ENCODE results near the gene LRPAP1. TPM values are rescaled to one million over a fixed set of nuclear protein-coding genes. Genes with fewer than 3 reads are reported as not detected.
A peak's percentile ranks its signal among the peaks of the same experiment; 100 is the strongest.
"Not testable (repeated sequence)": the region's sequence is repeated elsewhere in the genome, so short reads cannot be mapped to it uniquely, and the experiment has no call there.

The LRPAP1 gene
- total RNA-seq, 6 experiments from 2014 or later = 130 to 175 (median 161) TPM

DNA sequence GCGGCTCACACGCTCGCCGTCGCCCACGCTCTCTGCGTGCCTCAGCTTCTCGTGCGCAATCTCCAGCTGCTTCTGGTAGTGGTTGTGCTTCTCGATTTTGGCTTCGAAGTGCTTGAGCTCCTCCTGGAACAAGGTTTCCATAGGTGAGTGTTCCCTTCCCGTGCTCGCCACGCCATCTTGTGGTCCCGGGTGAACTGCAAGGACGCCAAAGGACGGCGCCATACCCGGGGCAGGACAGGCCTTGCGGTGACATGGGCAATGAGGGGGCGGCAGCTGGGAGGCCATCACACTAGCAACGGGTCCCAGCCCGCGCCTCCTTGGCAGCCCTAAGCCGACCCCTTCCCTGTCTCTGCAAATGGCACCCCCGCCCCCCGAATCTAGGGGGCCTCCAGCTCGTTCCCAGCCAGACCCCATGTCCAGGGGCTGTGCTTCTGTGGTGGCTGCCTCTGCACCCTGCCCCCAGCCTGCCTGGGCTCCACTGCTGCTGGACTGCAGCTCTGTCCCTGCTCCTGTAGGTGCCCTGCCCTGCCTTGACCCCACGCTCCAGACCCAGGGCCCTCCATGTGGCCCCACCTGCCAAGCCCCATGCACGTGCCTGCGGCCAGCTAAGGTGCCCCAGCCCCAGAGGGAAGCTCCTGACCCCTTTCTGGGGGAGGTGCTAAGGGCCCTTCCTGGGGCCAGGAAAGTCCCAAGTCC is 17.3 kb downstream of the LRPAP1 start:
- H3K4me3 Mint-ChIP-seq = no peak overlapping the region
- 0 out of 2 replicates have a peak, but pooled peaks cover 3% of the 10 kb centered on the region for H3K27me3 Mint-ChIP-seq (ENCODE audit: insufficient read depth)
- H3K36me3 Mint-ChIP-seq (ENCODE audit: low read depth) = peaks cover 36% of the 10 kb centered on the region
- no peaks in the 10 kb centered on the region for H3K4me1 Mint-ChIP-seq (ENCODE audit: low read depth)
- DNase-seq = no peak
- TF ChIP-seq, protein P1, sequence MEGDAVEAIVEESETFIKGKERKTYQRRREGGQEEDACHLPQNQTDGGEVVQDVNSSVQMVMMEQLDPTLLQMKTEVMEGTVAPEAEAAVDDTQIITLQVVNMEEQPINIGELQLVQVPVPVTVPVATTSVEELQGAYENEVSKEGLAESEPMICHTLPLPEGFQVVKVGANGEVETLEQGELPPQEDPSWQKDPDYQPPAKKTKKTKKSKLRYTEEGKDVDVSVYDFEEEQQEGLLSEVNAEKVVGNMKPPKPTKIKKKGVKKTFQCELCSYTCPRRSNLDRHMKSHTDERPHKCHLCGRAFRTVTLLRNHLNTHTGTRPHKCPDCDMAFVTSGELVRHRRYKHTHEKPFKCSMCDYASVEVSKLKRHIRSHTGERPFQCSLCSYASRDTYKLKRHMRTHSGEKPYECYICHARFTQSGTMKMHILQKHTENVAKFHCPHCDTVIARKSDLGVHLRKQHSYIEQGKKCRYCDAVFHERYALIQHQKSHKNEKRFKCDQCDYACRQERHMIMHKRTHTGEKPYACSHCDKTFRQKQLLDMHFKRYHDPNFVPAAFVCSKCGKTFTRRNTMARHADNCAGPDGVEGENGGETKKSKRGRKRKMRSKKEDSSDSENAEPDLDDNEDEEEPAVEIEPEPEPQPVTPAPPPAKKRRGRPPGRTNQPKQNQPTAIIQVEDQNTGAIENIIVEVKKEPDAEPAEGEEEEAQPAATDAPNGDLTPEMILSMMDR (IDR thresholded peaks at IDR 0.05) = peak; percentile 36; the same call in 1 of the 2 replicates
- no peaks in the 10 kb centered on the region for H3K9me3 Mint-ChIP-seq
- no peak overlapping the region for H3K27ac Mint-ChIP-seq

DNA sequence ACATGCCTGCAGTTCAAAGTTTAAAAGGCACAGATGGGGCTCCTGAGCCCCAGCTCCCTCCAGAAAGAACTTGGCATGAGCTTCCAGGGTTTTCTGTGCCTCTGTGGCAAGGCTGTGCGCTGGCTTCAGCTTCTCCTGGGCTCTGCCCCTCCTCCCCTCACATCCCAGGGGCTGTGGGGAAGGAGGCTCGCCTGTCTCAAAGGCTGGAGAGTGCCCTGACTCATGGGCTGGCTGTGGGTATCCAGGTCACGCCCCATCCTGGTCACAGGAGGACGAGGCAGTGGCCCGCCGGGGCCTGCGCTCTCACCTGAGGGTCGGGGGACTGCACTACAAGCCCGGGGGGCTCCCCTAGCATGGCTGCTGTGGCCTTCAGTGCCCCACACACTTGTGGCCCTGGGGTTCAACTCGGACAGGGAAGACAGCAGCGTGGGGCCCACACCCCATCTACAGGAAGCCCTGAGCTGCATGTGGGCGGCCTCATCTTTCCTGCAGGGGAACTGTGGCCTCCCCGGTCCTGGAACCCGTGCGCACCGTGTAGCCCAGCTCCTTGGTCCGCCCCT is 17.9 kb downstream of the LRPAP1 start:
- Mint-ChIP-seq H3K27me3 (ENCODE audit: insufficient read depth) (0 out of 2 replicates have a peak, but pooled peaks cover 3% of the 10 kb centered on the region), H3K27ac (no peak overlapping the region), H3K9me3 (no peaks in the 10 kb centered on the region), H3K36me3 (ENCODE audit: low read depth) (peaks cover 40% of the 10 kb centered on the region), H3K4me1 (ENCODE audit: low read depth) (no peaks in the 10 kb centered on the region), H3K4me3 (no peak overlapping the region)
- DNase-seq = no peak
- TF ChIP-seq, protein P1 (IDR thresholded peaks at IDR 0.05) = no peak

DNA sequence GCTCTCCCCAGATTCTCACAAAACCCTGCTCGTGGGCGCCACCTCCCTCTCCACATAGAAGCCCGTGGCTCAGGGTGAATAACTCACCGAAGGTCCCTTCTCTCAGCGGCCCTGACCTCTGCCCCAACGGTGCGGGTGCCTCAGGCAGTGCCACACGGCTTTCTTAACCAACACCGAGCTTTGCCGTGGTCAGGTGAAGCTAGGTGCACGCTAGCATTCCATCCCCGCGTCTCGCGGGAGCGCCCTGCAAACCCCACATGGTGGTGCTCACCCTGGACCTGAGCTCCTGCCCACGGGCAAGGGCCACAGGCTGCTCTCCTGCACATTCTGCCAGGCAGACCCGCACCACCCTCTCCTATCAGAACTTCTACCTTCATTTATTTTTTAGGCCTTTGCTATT is 18.4 kb downstream of the LRPAP1 start:
- no peaks in the 10 kb centered on the region for H3K9me3 Mint-ChIP-seq
- H3K27me3 Mint-ChIP-seq (ENCODE audit: insufficient read depth) = 0 out of 2 replicates have a peak, but pooled peaks cover 3% of the 10 kb centered on the region
- no peak for DNase-seq
- H3K27ac Mint-ChIP-seq = no peak overlapping the region
- peaks cover 42% of the 10 kb centered on the region for H3K36me3 Mint-ChIP-seq (ENCODE audit: low read depth)
- TF ChIP-seq, protein P1 (IDR thresholded peaks at IDR 0.05) = no peak
- H3K4me3 Mint-ChIP-seq = no peak overlapping the region
- H3K4me1 Mint-ChIP-seq (ENCODE audit: low read depth) = no peaks in the 10 kb centered on the region

DNA sequence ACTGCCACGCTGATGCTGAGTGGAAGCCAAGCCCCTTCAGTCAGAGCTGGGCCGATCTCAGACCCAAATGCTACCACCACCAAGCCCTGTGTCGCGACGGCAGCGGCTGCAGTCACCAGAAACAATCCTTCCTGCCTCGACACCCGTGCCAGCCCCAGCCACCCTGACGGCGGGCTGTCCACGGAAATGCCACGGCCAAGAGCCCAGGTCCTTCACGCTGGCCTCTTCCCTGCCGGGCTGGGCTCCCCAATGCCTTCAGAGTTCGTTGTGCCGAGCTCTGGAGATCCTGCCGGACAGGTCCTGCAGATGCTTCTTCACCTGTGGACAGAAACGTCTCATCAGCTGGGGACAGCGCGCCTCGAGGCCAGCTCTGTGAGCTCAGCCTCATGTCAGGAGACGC is 19.5 kb downstream of the LRPAP1 start:
- no peaks in the 10 kb centered on the region for H3K4me1 Mint-ChIP-seq (ENCODE audit: low read depth)
- H3K27me3 Mint-ChIP-seq (ENCODE audit: insufficient read depth) = 0 out of 2 replicates have a peak, but pooled peaks cover 3% of the 10 kb centered on the region
- no peak overlapping the region for H3K4me3 Mint-ChIP-seq
- H3K27ac Mint-ChIP-seq = no peak overlapping the region
- peaks cover 50% of the 10 kb centered on the region for H3K36me3 Mint-ChIP-seq (ENCODE audit: low read depth)
- no peaks in the 10 kb centered on the region for H3K9me3 Mint-ChIP-seq
- no peak for DNase-seq
- TF ChIP-seq, protein P1 (IDR thresholded peaks at IDR 0.05) = no peak

DNA sequence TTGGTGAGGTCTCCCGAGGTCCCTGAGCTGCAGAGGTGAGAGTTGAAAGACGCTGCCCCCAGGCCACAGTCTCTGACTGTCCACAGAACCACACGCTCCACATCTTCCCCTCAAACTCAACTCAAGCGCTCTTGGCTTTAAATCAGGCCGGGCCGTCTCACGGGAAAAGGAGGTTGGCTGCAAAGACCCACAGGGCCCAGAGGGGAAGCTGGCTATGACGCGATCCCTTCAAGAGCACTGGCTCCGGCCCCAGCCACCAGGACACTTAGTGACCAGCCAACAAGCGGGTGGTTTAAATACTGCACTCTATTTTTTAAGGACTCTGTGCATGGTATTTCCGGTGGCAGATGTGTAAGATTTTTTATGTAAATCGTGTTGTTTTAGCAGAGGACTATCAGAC is 19.9 kb downstream of the LRPAP1 start:
- DNase-seq = no peak
- Mint-ChIP-seq H3K9me3 (no peaks in the 10 kb centered on the region), H3K36me3 (ENCODE audit: low read depth) (peaks cover 53% of the 10 kb centered on the region), H3K27ac (no peak overlapping the region), H3K4me3 (no peak overlapping the region), H3K4me1 (ENCODE audit: low read depth) (no peaks in the 10 kb centered on the region), H3K27me3 (ENCODE audit: insufficient read depth) (0 out of 2 replicates have a peak, but pooled peaks cover 3% of the 10 kb centered on the region)
- TF ChIP-seq, protein P1 (IDR thresholded peaks at IDR 0.05) = no peak

DNA sequence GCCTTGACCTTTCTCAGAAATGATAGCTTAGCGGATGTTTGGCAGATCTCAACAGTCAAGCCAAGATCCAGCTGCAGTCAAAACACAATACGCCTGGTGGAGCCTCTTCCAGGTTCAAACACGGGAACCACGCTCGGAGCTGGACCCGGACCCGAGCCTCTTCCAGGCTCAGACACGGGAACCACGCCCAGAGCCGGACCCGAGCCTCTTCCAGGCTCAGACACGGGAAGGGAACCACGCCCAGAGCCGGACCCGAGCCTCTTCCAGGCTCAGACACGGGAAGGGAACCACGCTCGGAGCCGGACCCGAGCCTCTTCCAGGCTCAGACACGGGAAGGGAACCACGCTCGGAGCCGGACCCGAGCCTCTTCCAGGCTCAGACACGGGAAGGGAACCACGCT is 20.6 kb downstream of the LRPAP1 start:
- H3K27me3 Mint-ChIP-seq (ENCODE audit: insufficient read depth); H3K27ac Mint-ChIP-seq; DNase-seq; H3K9me3 Mint-ChIP-seq; H3K4me3 Mint-ChIP-seq; H3K4me1 Mint-ChIP-seq (ENCODE audit: low read depth): not testable (repeated sequence)
- H3K36me3 Mint-ChIP-seq (ENCODE audit: low read depth) = peaks cover 60% of the 10 kb centered on the region

Measured in HFFc6 (cell line).